ENCODE measurements around the gene MEF2A. TPM values are rescaled to one million over a fixed set of nuclear protein-coding genes. Genes with fewer than 3 reads are reported as not detected.

MEF2A gene
- total RNA-seq, 1 experiment from 2014 or later: 19.6 TPM

DNA sequence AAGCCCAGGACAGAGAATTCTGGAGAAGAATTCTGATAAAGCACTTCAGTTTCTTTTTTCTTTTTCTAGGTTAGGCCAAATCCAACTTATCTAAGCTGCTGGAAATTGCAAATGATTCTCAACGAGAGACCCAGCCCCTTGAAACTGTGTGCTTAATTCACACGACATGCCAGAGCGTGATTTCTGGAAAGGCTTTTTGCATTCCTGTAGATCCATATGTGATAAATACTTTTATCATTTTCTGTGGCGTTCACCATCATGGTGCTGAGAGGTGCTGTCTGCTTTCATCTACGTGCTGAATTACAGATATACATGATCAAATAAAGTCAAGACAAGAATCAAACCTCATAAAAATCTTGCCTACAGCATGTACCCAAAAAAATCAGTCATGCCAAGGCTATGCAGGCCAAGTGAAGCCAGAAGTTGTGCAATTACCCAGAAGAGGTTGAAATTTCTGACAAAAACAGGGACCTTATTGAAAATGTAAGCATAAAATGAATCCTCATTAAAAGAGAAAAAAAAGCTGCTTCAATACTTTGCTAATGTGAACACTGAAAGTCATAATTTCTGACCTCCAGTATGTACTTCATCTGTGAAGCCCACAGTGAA lies 10.8 kb upstream of the MEF2A start:
- Mint-ChIP-seq H3K9me3 (ENCODE audit: unreplicated experiment) (no peaks in the 10 kb centered on the region), H3K27me3 (ENCODE audit: insufficient read depth, unreplicated experiment) (peaks cover 10% of the 10 kb centered on the region), H3K36me3 (ENCODE audit: insufficient read depth, unreplicated experiment) (no peaks in the 10 kb centered on the region), H3K4me1 (ENCODE audit: low read depth, unreplicated experiment) (no peaks in the 10 kb centered on the region), H3K4me3 (ENCODE audit: unreplicated experiment) (no peak overlapping the region), H3K27ac (ENCODE audit: unreplicated experiment) (no peak overlapping the region)
- Histone ChIP-seq H3K4me1 (no peaks in the 10 kb centered on the region), H3K4me3 (ENCODE audit: low read depth, low read length) (no peak overlapping the region), H3K9me3 (no peaks in the 10 kb centered on the region), H3K27me3 (replicated peaks; ENCODE audit: control insufficient read depth, insufficient read depth, low read length) (no peaks in the 10 kb centered on the region), H3K36me3 (ENCODE audit: control insufficient read depth, insufficient read depth, low read length) (no peaks in the 10 kb centered on the region)
- DNase-seq: no peak
- ChIA-PET CTCF (no interaction called here), POLR2A (no interaction called here)
- intact Hi-C loops (cut with micrococcal nuclease; ENCODE audit: unreplicated experiment): no loop called here
- TF ChIP-seq, protein P1, sequence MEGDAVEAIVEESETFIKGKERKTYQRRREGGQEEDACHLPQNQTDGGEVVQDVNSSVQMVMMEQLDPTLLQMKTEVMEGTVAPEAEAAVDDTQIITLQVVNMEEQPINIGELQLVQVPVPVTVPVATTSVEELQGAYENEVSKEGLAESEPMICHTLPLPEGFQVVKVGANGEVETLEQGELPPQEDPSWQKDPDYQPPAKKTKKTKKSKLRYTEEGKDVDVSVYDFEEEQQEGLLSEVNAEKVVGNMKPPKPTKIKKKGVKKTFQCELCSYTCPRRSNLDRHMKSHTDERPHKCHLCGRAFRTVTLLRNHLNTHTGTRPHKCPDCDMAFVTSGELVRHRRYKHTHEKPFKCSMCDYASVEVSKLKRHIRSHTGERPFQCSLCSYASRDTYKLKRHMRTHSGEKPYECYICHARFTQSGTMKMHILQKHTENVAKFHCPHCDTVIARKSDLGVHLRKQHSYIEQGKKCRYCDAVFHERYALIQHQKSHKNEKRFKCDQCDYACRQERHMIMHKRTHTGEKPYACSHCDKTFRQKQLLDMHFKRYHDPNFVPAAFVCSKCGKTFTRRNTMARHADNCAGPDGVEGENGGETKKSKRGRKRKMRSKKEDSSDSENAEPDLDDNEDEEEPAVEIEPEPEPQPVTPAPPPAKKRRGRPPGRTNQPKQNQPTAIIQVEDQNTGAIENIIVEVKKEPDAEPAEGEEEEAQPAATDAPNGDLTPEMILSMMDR (IDR thresholded peaks at IDR 0.05; ENCODE audit: insufficient read depth in 1 of 2, low read depth in 1 of 2, low read length in 1 of 2, severe bottlenecking in 1 of 2, unreplicated experiment in 1 of 2): no peak
- BruUV-seq (replicated peaks): no TSS peak

DNA sequence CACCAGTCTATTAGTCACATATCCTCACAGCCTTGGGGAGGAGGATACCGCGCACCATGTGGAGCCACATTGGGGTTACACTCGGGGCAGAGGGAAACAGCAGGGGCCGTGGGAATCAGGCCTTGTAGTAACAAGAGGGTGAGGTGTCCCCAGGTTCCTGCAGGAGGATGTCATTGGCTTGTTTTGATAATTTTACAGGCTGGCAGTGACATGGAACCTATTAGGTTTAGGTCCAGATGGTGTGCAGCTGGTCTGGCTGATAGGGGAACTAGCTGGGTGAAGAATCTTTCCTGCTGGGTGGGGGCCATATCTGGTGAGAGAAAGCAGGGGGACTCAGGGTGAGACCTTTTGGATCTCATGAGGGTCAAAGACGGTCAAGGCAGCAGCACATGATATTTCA lies 9.8 kb upstream of the MEF2A start:
- TF ChIP-seq, protein P1 (IDR thresholded peaks at IDR 0.05; ENCODE audit: insufficient read depth in 1 of 2, low read depth in 1 of 2, low read length in 1 of 2, severe bottlenecking in 1 of 2, unreplicated experiment in 1 of 2): no peak
- H3K27ac Mint-ChIP-seq (ENCODE audit: unreplicated experiment): no peak overlapping the region
- H3K4me3 Mint-ChIP-seq (ENCODE audit: unreplicated experiment): no peak overlapping the region
- intact Hi-C loops (cut with micrococcal nuclease; ENCODE audit: unreplicated experiment): no loop called here
- H3K4me1 Mint-ChIP-seq (ENCODE audit: low read depth, unreplicated experiment): no peaks in the 10 kb centered on the region
- ChIA-PET CTCF (no interaction called here), POLR2A (no interaction called here)
- no TSS peak for BruUV-seq (replicated peaks)
- H3K9me3 Mint-ChIP-seq (ENCODE audit: unreplicated experiment): no peaks in the 10 kb centered on the region
- DNase-seq: no peak
- H3K27me3 Mint-ChIP-seq (ENCODE audit: insufficient read depth, unreplicated experiment): peaks cover 10% of the 10 kb centered on the region
- H3K36me3 ChIP-seq (ENCODE audit: control insufficient read depth, insufficient read depth, low read length): no peaks in the 10 kb centered on the region
- H3K4me3 ChIP-seq (ENCODE audit: low read depth, low read length): no peak overlapping the region
- H3K4me1 ChIP-seq: no peaks in the 10 kb centered on the region
- no peaks in the 10 kb centered on the region for H3K36me3 Mint-ChIP-seq (ENCODE audit: insufficient read depth, unreplicated experiment)
- no peaks in the 10 kb centered on the region for H3K27me3 ChIP-seq (replicated peaks; ENCODE audit: control insufficient read depth, insufficient read depth, low read length)
- H3K9me3 ChIP-seq: no peaks in the 10 kb centered on the region

DNA sequence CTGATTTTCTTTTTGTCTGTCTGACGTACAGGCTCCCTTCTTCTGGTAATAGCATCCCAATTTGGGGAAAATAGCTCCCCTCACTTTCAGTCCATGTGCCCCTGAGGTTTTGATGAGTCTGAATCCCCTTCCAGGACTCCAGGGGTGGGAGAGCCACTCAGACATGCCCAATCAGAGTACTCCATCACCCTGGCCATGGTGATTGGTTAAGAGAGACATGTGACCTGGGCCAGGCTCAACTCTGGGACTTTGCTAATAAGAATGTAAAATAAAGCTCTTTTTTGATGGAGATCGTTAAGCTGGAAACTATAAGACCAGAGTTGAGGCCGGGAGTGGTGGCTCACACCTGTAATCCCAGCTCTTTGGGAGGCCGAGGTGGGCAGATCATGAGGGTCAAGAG lies 9.2 kb upstream of the MEF2A start:
- Histone ChIP-seq H3K4me1 (no peaks in the 10 kb centered on the region), H3K9me3 (no peaks in the 10 kb centered on the region), H3K27me3 (replicated peaks; ENCODE audit: control insufficient read depth, insufficient read depth, low read length) (no peaks in the 10 kb centered on the region), H3K4me3 (ENCODE audit: low read depth, low read length) (no peak overlapping the region), H3K36me3 (ENCODE audit: control insufficient read depth, insufficient read depth, low read length) (no peaks in the 10 kb centered on the region)
- intact Hi-C loops (cut with micrococcal nuclease; ENCODE audit: unreplicated experiment): no loop called here
- H3K27ac Mint-ChIP-seq (ENCODE audit: unreplicated experiment): no peak overlapping the region
- H3K9me3 Mint-ChIP-seq (ENCODE audit: unreplicated experiment): no peaks in the 10 kb centered on the region
- CTCF ChIA-PET: no interaction called here
- no TSS peak for BruUV-seq (replicated peaks)
- H3K36me3 Mint-ChIP-seq (ENCODE audit: insufficient read depth, unreplicated experiment): no peaks in the 10 kb centered on the region
- no peak overlapping the region for H3K4me3 Mint-ChIP-seq (ENCODE audit: unreplicated experiment)
- peaks cover 10% of the 10 kb centered on the region for H3K27me3 Mint-ChIP-seq (ENCODE audit: insufficient read depth, unreplicated experiment)
- no peak for DNase-seq
- TF ChIP-seq, protein P1 (IDR thresholded peaks at IDR 0.05; ENCODE audit: insufficient read depth in 1 of 2, low read depth in 1 of 2, low read length in 1 of 2, severe bottlenecking in 1 of 2, unreplicated experiment in 1 of 2): no peak
- POLR2A ChIA-PET: no interaction called here
- H3K4me1 Mint-ChIP-seq (ENCODE audit: low read depth, unreplicated experiment): no peaks in the 10 kb centered on the region

Measured in Caco-2 (cell line).